K562 (cell line): ENCODE results near the gene PRPS2. TPM values are rescaled to one million over a fixed set of nuclear protein-coding genes. Genes with fewer than 3 reads are reported as not detected.

Experiments
- BCOR ChIP-seq: fragments of 450-650 bp; IDR thresholded peaks from 2 replicates; pipeline ENCODE4 v1.6.1; 2016
- CAMTA2 ChIP-seq: fragments of 250-450 bp; sonication (Bioruptor Pico); conservative IDR thresholded peaks from 2 replicates; pipeline ENCODE4 v1.5.1; 2022
- CEBPB ChIP-seq: fragments of 450-650 bp; IDR thresholded peaks from 2 replicates; pipeline ENCODE4 v1.6.1; 2016; ENCODE audit warnings: missing genetic modification characterization, missing compliant biosample characterization
- DACH1 ChIP-seq: fragments of 450-650 bp; IDR thresholded peaks from 2 replicates; pipeline ENCODE4 v1.6.1; 2018; ENCODE audit not compliant: partially characterized antibody
- ETV6 ChIP-seq, 3 experiments: fragments of 150-350 bp in 1 of 3; sonication (generic) in 1 of 3; formaldehyde crosslinking in 1 of 3; IDR thresholded peaks; 2 replicates each; pipeline versions ENCODE4 v1.6.1 to v1.8.0; 2014 to 2022; ENCODE audit warnings: borderline replicate concordance in 2 of 3, low read depth in 2 of 3, antibody characterized with exemption in 1 of 3, low read length in 1 of 3, mild to moderate bottlenecking in 1 of 3, missing genetic modification reagents in 1 of 3
- GABPA ChIP-seq: fragments of 200-800 bp; sonication (Bioruptor generic); conservative IDR thresholded peaks from 2 replicates; pipeline ENCODE4 v1.6.1; 2016; ENCODE audit warnings: low read depth, missing genetic modification characterization, missing compliant biosample characterization
- HDAC3 ChIP-seq: fragments of 450-650 bp; IDR thresholded peaks from 2 replicates; pipeline ENCODE4 v1.6.1; 2018; ENCODE audit warnings: borderline replicate concordance, mild to moderate bottlenecking, moderate library complexity; ENCODE audit not compliant: partially characterized antibody
- IRF2 ChIP-seq: sonication (generic); formaldehyde crosslinking; IDR thresholded peaks from 2 replicates; pipeline ENCODE4 v1.8.1; 2022; ENCODE audit warnings: mild to moderate bottlenecking, missing genetic modification reagents
- JUND ChIP-seq, 2 experiments: IDR thresholded peaks; 2 replicates in 1 of 2; 3 replicates in 1 of 2; pipeline ENCODE4 v1.6.1; 2011; ENCODE audit warnings: borderline replicate concordance in 2 of 2, low read depth in 2 of 2, low read length in 2 of 2, improper control_type of control experiment in 1 of 2, missing biosample characterization in 1 of 2, missing genetic modification characterization in 1 of 2, missing genetic modification reagents in 1 of 2
- KDM5B ChIP-seq: fragments of 200-600 bp; sonication (generic); IDR thresholded peaks from 2 replicates; pipeline ENCODE4 v1.6.1; 2012; ENCODE audit warnings: low read depth, mild to moderate bottlenecking, moderate library complexity, low read length, control low read depth, inconsistent platforms; ENCODE audit not compliant: insufficient replicate concordance
- NR3C1 ChIP-seq: sonication (generic); formaldehyde crosslinking; IDR thresholded peaks from 2 replicates; pipeline ENCODE4 v1.8.1; 2022; ENCODE audit warnings: missing genetic modification reagents
- PHB2 ChIP-seq: fragments of 450-650 bp; IDR thresholded peaks from 2 replicates; pipeline ENCODE4 v1.6.1; 2017; ENCODE audit warnings: low read depth
- PHTF2 ChIP-seq: fragments of 250-450 bp; sonication (Bioruptor Pico); IDR thresholded peaks from 2 replicates; pipeline ENCODE4 v1.5.0; 2021; ENCODE audit warnings: mild to moderate bottlenecking
- RHOXF2B ChIP-seq: fragments of 250-450 bp; sonication (Bioruptor Pico); conservative IDR thresholded peaks from 2 replicates; pipeline ENCODE4 v1.5.1; 2021
- ZBTB17 ChIP-seq: fragments of 450-650 bp; formaldehyde crosslinking; IDR thresholded peaks from 2 replicates; pipeline ENCODE4 v1.4.0; 2020; ENCODE audit warnings: mild to moderate bottlenecking
- ZNF143 ChIP-seq: sonication (generic); formaldehyde crosslinking; IDR thresholded peaks from 2 replicates; pipeline ENCODE4 v1.9.0; 2022; ENCODE audit warnings: mild to moderate bottlenecking, missing genetic modification reagents
- ZNF197 ChIP-seq: fragments of 200-800 bp; sonication (Bioruptor generic); IDR thresholded peaks from 2 replicates; pipeline ENCODE4 v1.6.1; 2016; ENCODE audit warnings: low read depth, missing genetic modification characterization, missing compliant biosample characterization
- ZNF24 ChIP-seq: fragments of 450-650 bp; IDR thresholded peaks from 2 replicates; pipeline ENCODE4 v1.6.1; 2016
- ZNF696 ChIP-seq: fragments of 250-450 bp; sonication (Bioruptor Pico); conservative IDR thresholded peaks from 2 replicates; pipeline ENCODE4 v1.4.0; 2020; ENCODE audit warnings: mild to moderate bottlenecking, moderate library complexity
- ZNF707 ChIP-seq: fragments of 250-450 bp; sonication (Bioruptor Pico); conservative IDR thresholded peaks from 2 replicates; pipeline ENCODE4 v1.8.0; 2022; ENCODE audit warnings: inconsistent platforms, mild to moderate bottlenecking, moderate library complexity
- ZSCAN32 ChIP-seq: fragments of 450-650 bp; formaldehyde crosslinking; IDR thresholded peaks from 2 replicates; pipeline ENCODE4 v1.4.0; 2020; ENCODE audit warnings: mild to moderate bottlenecking, moderate library complexity
- polyA plus RNA-seq, 8 experiments: library from polyadenylated mRNA; depleted of rRNA in 4 of 8; stranded (reverse) in 5 of 8; unstranded in 3 of 8; fragments of >200 nt; fragmentation: Nextera tagmentation in 2 of 8; fragmentation: Illumina TruSeq in 1 of 8; extraction: Ambion mirVana in 2 of 8; extraction: Trizol in 1 of 8; gene quantifications; 2 replicates each; pipeline versions ENCODE4 v1.2.1 to v1.2.3, GENCODE V29; 2011 to 2014; ENCODE audit warnings: inconsistent platforms in 1 of 8, missing spikeins in 1 of 8
- total RNA-seq, 7 experiments: library from RNA; depleted of rRNA in 6 of 7; stranded (reverse); fragments of >200 nt in 6 of 7; fragmentation: Illumina TruSeq in 2 of 7; extraction: Trizol in 2 of 7; gene quantifications; 2 replicates each; pipeline versions ENCODE4 v1.2.1 to v1.2.3, GENCODE V29; 2011 to 2021; ENCODE audit warnings: low replicate concordance in 1 of 7
- TF ChIP-seq, protein P1 (sequence below): fragments of 250-450 bp; sonication (Bioruptor Pico); IDR thresholded peaks from 2 replicates; pipeline ENCODE4 v1.8.0; 2022; ENCODE audit warnings: inconsistent platforms
- TF ChIP-seq, protein P2 (sequence below), 2 experiments: fragments of 150-350 bp in 1 of 2; IDR thresholded peaks; 2 replicates each; pipeline ENCODE4 v1.6.1; 2012 to 2016; ENCODE audit warnings: low read depth in 2 of 2, low read length in 2 of 2, mild to moderate bottlenecking in 1 of 2, moderate library complexity in 1 of 2

The PRPS2 gene
- total and polyA plus RNA-seq, 9 of the 15 experiments (the other 6 are each of a cell fraction or from before 2014, with no cell fraction given), result 50.3 to 85.0 (median 62.1) TPM

DNA sequence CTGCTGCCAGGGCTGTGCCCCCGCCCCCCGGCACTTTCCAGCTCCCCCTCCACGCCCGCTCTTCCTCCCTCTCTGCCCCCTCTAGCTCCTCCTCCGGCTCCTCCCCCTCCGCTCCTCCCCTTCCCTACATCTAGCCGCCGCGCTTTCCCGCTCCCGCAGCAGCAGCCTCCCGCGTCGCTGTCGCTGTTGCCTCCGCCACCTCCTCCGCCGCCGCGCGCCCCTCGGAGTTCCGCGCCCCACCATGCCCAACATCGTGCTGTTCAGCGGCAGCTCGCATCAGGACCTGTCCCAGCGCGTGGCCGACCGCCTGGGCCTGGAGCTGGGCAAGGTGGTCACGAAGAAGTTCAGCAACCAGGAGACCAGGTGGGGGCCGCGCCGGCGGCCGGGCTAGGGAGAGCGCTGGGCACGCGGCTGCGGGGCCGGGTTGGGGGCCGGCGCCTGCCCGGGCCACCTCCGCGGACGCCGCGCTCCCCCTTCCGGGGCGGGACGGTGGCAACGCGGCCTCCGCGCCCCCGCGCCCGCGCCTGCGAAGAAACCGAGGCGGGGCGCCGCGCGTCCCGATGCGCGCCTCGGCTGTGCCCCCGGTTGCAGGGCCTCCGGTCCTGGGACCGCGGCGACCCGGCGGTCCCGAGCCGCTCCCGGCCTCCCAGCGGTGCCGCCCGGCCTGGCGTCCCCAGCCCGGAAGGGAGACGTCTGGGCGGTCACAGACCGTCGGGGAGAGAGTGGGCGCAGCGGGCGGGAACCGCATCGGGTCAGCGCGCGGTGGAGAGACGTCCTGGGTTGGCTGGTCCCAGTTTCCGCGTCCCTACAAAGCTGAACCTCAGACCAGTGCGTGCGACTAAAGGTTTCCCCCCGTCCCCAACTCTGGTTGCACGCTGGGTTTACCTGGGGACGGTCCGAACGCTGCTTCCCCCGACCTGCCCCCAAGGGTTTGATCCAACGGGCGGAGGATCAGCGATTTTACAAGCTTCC lies at the start of gene PRPS2 (continued):
- TF ChIP-seq ZSCAN32 (CRISPR knock-in tag) (no peak), GABPA (tag) (peak; percentile 51), ZNF696 (CRISPR knock-in tag) (no peak), KDM5B (peak; percentile 48), BCOR (0 out of 2 replicates have a peak, but pooled peaks have one; percentile 13), NR3C1 (CRISPR knock-in tag) (no peak), HDAC3 (no peak), PHTF2 (CRISPR knock-in tag) (no peak), ZNF707 (CRISPR knock-in tag) (no peak), ZNF197 (CRISPR knock-in tag) (no peak), DACH1 (no peak), ZBTB17 (CRISPR knock-in tag) (no peak), CAMTA2 (no peak), JUND (IDR thresholded peaks at IDR 0.05; ENCODE audit: borderline replicate concordance, low read depth, low read length) (no peak), JUND (tag; IDR thresholded peaks at IDR 0.05; ENCODE audit: borderline replicate concordance, low read depth, low read length) (no peak), ZNF143 (CRISPR knock-in tag) (no peak), IRF2 (CRISPR knock-in tag) (no peak), ETV6 (IDR thresholded peaks at IDR 0.05; ENCODE audit: borderline replicate concordance in 1 of 2, low read depth in 2 of 2, low read length in 1 of 2) (no peak), ETV6 (CRISPR knock-in tag; IDR thresholded peaks at IDR 0.05; ENCODE audit: borderline replicate concordance) (no peak), CEBPB (tag) (no peak), RHOXF2B (CRISPR knock-in tag) (no peak), PHB2 (no peak), ZNF24 (no peak)
- TF ChIP-seq, protein P1, sequence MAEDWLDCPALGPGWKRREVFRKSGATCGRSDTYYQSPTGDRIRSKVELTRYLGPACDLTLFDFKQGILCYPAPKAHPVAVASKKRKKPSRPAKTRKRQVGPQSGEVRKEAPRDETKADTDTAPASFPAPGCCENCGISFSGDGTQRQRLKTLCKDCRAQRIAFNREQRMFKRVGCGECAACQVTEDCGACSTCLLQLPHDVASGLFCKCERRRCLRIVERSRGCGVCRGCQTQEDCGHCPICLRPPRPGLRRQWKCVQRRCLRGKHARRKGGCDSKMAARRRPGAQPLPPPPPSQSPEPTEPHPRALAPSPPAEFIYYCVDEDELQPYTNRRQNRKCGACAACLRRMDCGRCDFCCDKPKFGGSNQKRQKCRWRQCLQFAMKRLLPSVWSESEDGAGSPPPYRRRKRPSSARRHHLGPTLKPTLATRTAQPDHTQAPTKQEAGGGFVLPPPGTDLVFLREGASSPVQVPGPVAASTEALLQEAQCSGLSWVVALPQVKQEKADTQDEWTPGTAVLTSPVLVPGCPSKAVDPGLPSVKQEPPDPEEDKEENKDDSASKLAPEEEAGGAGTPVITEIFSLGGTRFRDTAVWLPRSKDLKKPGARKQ (CRISPR knock-in tag), result no peak
- TF ChIP-seq, protein P2, sequence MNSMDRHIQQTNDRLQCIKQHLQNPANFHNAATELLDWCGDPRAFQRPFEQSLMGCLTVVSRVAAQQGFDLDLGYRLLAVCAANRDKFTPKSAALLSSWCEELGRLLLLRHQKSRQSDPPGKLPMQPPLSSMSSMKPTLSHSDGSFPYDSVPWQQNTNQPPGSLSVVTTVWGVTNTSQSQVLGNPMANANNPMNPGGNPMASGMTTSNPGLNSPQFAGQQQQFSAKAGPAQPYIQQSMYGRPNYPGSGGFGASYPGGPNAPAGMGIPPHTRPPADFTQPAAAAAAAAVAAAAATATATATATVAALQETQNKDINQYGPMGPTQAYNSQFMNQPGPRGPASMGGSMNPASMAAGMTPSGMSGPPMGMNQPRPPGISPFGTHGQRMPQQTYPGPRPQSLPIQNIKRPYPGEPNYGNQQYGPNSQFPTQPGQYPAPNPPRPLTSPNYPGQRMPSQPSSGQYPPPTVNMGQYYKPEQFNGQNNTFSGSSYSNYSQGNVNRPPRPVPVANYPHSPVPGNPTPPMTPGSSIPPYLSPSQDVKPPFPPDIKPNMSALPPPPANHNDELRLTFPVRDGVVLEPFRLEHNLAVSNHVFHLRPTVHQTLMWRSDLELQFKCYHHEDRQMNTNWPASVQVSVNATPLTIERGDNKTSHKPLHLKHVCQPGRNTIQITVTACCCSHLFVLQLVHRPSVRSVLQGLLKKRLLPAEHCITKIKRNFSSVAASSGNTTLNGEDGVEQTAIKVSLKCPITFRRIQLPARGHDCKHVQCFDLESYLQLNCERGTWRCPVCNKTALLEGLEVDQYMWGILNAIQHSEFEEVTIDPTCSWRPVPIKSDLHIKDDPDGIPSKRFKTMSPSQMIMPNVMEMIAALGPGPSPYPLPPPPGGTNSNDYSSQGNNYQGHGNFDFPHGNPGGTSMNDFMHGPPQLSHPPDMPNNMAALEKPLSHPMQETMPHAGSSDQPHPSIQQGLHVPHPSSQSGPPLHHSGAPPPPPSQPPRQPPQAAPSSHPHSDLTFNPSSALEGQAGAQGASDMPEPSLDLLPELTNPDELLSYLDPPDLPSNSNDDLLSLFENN (IDR thresholded peaks at IDR 0.05; ENCODE audit: low read depth in 2 of 2, low read length in 2 of 2), result no peak
